Measurements from ENCODE around the gene NDST4. TPM values are rescaled to one million over a fixed set of nuclear protein-coding genes. Genes with fewer than 3 reads are reported as not detected.

The NDST4 gene
- total and polyA plus RNA-seq, 2 of the 4 experiments (the other 2 are of a cell fraction): not detected

DNA sequence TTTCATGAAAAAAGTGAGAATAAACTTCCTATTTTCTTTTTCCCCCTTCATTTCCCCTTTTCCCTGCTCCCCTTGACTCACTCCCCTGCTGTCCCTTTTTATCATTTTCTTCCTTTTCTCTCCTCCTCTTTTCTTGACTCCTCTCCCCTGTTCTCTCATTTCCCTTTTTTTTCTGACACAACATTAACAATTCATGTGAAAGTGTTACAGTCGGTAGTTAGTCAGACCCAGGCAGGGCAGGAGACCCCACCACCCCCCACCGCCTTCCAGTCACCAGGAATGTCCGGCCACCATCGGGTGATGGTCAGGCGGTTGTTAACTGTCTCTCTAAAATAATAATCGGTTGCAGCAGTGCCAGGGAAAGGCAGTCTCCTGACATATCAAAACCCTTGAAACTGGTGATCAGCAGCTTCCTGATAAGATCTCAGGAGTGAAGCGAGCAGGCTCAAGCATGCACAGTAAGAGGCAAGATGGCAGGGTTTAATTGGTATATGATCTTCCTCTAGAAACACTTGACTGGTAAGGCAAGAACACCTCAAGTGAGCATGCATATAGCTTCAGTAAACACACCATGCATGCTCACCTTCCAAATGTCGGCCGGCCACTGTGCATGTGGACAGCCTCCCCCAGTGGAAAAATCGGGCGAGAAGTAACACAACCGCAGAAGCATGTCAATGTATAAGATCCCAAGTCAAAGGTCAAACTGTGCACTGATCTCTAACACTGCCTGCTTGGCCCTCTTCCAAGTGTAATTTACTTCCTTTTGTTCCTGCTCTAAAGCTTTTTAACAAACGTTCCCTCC, 191.4 kb downstream of the NDST4 start:
- Histone ChIP-seq H2BK20ac (ENCODE audit: low read depth, low read length) (no peak overlapping the region), H4K5ac (ENCODE audit: low read depth, low read length) (no peak overlapping the region), H2BK15ac (ENCODE audit: low read depth, low read length) (no peak overlapping the region), H4K91ac (ENCODE audit: insufficient read depth, low read depth, low read length) (no peak overlapping the region), H2AFZ (replicated peaks; ENCODE audit: low read length, poor library complexity) (no peak overlapping the region), H3K4me3 (ENCODE audit: insufficient read depth, low read depth, low read length) (no peak overlapping the region), H2AK5ac (ENCODE audit: low read depth, low read length) (no peak overlapping the region), H2BK5ac (ENCODE audit: low read depth, low read length, poor library complexity, severe bottlenecking) (no peak overlapping the region), H3K36me3 (ENCODE audit: control insufficient read depth, insufficient read depth, low read length) (no peaks in the 10 kb centered on the region), H3K4ac (ENCODE audit: low read depth, low read length) (no peak overlapping the region), H3K4me1 (ENCODE audit: control insufficient read depth, insufficient read depth, low read length) (no peaks in the 10 kb centered on the region), H3K18ac (ENCODE audit: low read depth, low read length) (no peak overlapping the region), H2BK120ac (ENCODE audit: low read depth, low read length) (no peak overlapping the region), H3K4me2 (ENCODE audit: low read depth, low read length) (no peak overlapping the region), H4K20me1 (ENCODE audit: insufficient read depth, low read length) (no peaks in the 10 kb centered on the region), H3K56ac (ENCODE audit: extremely low read depth, insufficient read depth, low read length) (no peak overlapping the region), H3K14ac (replicated peaks; ENCODE audit: low read depth, low read length) (no peak overlapping the region), H3K79me1 (ENCODE audit: low read depth in 1 of 2, low read length in 2 of 2) (no peaks in the 10 kb centered on the region), H3K27me3 (ENCODE audit: control insufficient read depth, insufficient read depth, low read length) (no peaks in the 10 kb centered on the region), H4K8ac (ENCODE audit: low read depth in 2 of 2, low read length in 2 of 2) (no peak overlapping the region), H2AK9ac (replicated peaks; ENCODE audit: low read depth, low read length, poor library complexity) (no peak overlapping the region), H3K9ac (ENCODE audit: low read depth, low read length) (no peak overlapping the region), H3K23ac (ENCODE audit: low read depth, low read length) (no peak overlapping the region), H3K27ac (ENCODE audit: insufficient read depth, low read length) (no peak overlapping the region), H3K9me3 (ENCODE audit: control insufficient read depth, insufficient read depth, low read length) (no peaks in the 10 kb centered on the region), H3K9me1 (ENCODE audit: insufficient read depth, low read length) (no peaks in the 10 kb centered on the region)
- 59% methylated on average over 5 of the region's 13 CpGs; no CpG with 5 or more reads in 1 of the 2 experiments for WGBS, 2 experiments (ENCODE audit: extremely low coverage in 2 of 2, insufficient read length in 1 of 2)
- ChIA-PET POLR2A (ENCODE audit: unreplicated experiment) (no interaction called here), CTCF (no interaction called here)
- BruUV-seq (replicated peaks): no TSS peak
- ATAC-seq (ENCODE audit: low read depth) (no peak), DNase-seq (no peak)
- dilution Hi-C loops (cut with HindIII; ENCODE audit: low sequenced_read_pairs, unreplicated experiment) (no loop called here), intact Hi-C loops (cut with micrococcal nuclease) (no loop called here), in situ Hi-C loops (cut with MboI; ENCODE audit: low sequenced_read_pairs) (no loop called here)
- no peak for TF ChIP-seq MAZ (IDR thresholded peaks at IDR 0.05; ENCODE audit: borderline replicate concordance, low read depth, low read length)
- no peak for TF ChIP-seq RFX5 (IDR thresholded peaks at IDR 0.05; ENCODE audit: low read depth, low read length)
